WTC11 (cell line): ENCODE measurements around the gene EIF3K. TPM values are rescaled to one million over a fixed set of nuclear protein-coding genes. Genes with fewer than 3 reads are reported as not detected.

Experiments used
- ATAC-seq: fragments of 200-7000 bp; cut with Tn5 transposase; 2 replicates; pipeline ENCODE4 v1.10.0; 2021; ENCODE audit warnings: mild to moderate bottlenecking, moderate library complexity
- CTCF ChIA-PET: fragments of 300-600 bp; sonication (Branson Sonifier 250); formaldehyde crosslinking; loops from one replicate; lab custom pipeline; 2021; ENCODE audit warnings: antibody characterized with exemption; lab: Charles Lee
- POLR2A ChIA-PET: fragments of 350-600 bp; sonication (Branson Sonifier 250); formaldehyde crosslinking; loops from one replicate; lab custom pipeline; 2021; ENCODE audit warnings: antibody characterized with exemption; lab: Charles Lee
- DNase-seq: peaks from one replicate; pipeline ENCODE4 v3.0.0; 2021; ENCODE audit warnings: low spot score
- H3K27ac Mint-ChIP-seq: 2 replicates; pipeline ENCODE4 v1.8.0; 2021; ENCODE audit warnings: mixed read lengths
- H3K27me3 Mint-ChIP-seq: 2 replicates; pipeline ENCODE4 v1.8.0; 2021; ENCODE audit warnings: low read depth, mild to moderate bottlenecking, moderate library complexity, mixed read lengths
- H3K36me3 Mint-ChIP-seq: 2 replicates; pipeline ENCODE4 v1.8.0; 2021; ENCODE audit warnings: mixed read lengths
- H3K4me1 Mint-ChIP-seq: 2 replicates; pipeline ENCODE4 v1.8.0; 2022; ENCODE audit warnings: mixed read lengths
- H3K4me3 Mint-ChIP-seq: 2 replicates; pipeline ENCODE4 v1.8.0; 2021; ENCODE audit warnings: mild to moderate bottlenecking, moderate library complexity, mixed read lengths
- H3K9me3 Mint-ChIP-seq: 2 replicates; pipeline ENCODE4 v1.8.0; 2021; ENCODE audit warnings: mixed read lengths
- IRF2 ChIP-seq: sonication (generic); formaldehyde crosslinking; IDR thresholded peaks from 2 replicates; pipeline ENCODE4 v1.8.0; 2022; ENCODE audit warnings: low read depth, missing genetic modification reagents, borderline replicate concordance
- JUN ChIP-seq: sonication (generic); formaldehyde crosslinking; IDR thresholded peaks from 2 replicates; pipeline ENCODE4 v1.8.0; 2023; ENCODE audit warnings: mild to moderate bottlenecking, missing genetic modification reagents
- NFYB ChIP-seq: sonication (generic); formaldehyde crosslinking; conservative IDR thresholded peaks from 2 replicates; pipeline ENCODE4 v1.8.0; 2022; ENCODE audit warnings: low read depth, missing genetic modification reagents
- SMAD3 ChIP-seq: sonication (generic); formaldehyde crosslinking; IDR thresholded peaks from 2 replicates; pipeline ENCODE4 v1.8.0; 2022; ENCODE audit warnings: missing genetic modification reagents, mild to moderate bottlenecking, borderline replicate concordance
- TCF7 ChIP-seq: sonication (generic); formaldehyde crosslinking; IDR thresholded peaks from 2 replicates; pipeline ENCODE4 v1.8.0; 2022; ENCODE audit warnings: mild to moderate bottlenecking, low read depth, missing genetic modification reagents, moderate library complexity
- ZNF416 ChIP-seq: fragments of 250-450 bp; sonication (Bioruptor Pico); IDR thresholded peaks from 2 replicates; pipeline ENCODE4 v1.9.0; 2021; ENCODE audit warnings: mild to moderate bottlenecking, inconsistent platforms
- total RNA-seq: library from RNA; stranded (reverse); gene quantifications from 3 replicates; pipeline ENCODE4 v1.2.3, GENCODE V29; 2021
- TF ChIP-seq, protein P1 (sequence below): sonication (generic); formaldehyde crosslinking; IDR thresholded peaks from 2 replicates; pipeline ENCODE4 v1.8.1; 2023; ENCODE audit warnings: mild to moderate bottlenecking, missing genetic modification reagents, moderate library complexity
- TF ChIP-seq, protein P2 (sequence below): sonication (generic); formaldehyde crosslinking; IDR thresholded peaks from 2 replicates; pipeline ENCODE4 v1.8.1; 2023; ENCODE audit warnings: mild to moderate bottlenecking, missing genetic modification reagents
- TF ChIP-seq, protein P3 (sequence below): sonication (generic); formaldehyde crosslinking; IDR thresholded peaks from 2 replicates; pipeline ENCODE4 v1.8.1; 2022; ENCODE audit warnings: missing genetic modification reagents, borderline replicate concordance
- TF ChIP-seq, protein P4 (sequence below): sonication (generic); formaldehyde crosslinking; IDR thresholded peaks from 2 replicates; pipeline ENCODE4 v1.8.1; 2022; ENCODE audit warnings: low read depth, missing genetic modification reagents, borderline replicate concordance
- TF ChIP-seq, protein P5 (sequence below): sonication (generic); formaldehyde crosslinking; IDR thresholded peaks from 2 replicates; pipeline ENCODE4 v1.8.0; 2022; ENCODE audit warnings: mild to moderate bottlenecking, missing genetic modification reagents
- TF ChIP-seq, protein P6 (sequence below): fragments of 250-450 bp; sonication (Bioruptor Pico); IDR thresholded peaks from 2 replicates; pipeline ENCODE4 v1.9.0; 2021; ENCODE audit warnings: mild to moderate bottlenecking
- TF ChIP-seq, protein P7 (sequence below): fragments of 250-450 bp; sonication (Bioruptor Pico); IDR thresholded peaks from 2 replicates; pipeline ENCODE4 v1.8.0; 2021; ENCODE audit warnings: mild to moderate bottlenecking
- TF ChIP-seq, protein P8 (sequence below): fragments of 250-450 bp; sonication (Bioruptor Pico); IDR thresholded peaks from 2 replicates; pipeline ENCODE4 v1.9.0; 2021; ENCODE audit warnings: mild to moderate bottlenecking, borderline replicate concordance
- TF ChIP-seq, protein P9 (sequence below): sonication (generic); formaldehyde crosslinking; IDR thresholded peaks from 2 replicates; pipeline ENCODE4 v1.8.0; 2022; ENCODE audit warnings: mild to moderate bottlenecking, missing genetic modification reagents
- TF ChIP-seq, protein P10 (sequence below): sonication (generic); formaldehyde crosslinking; IDR thresholded peaks from 2 replicates; pipeline ENCODE4 v1.8.0; 2022; ENCODE audit warnings: mild to moderate bottlenecking, missing genetic modification reagents
- TF ChIP-seq, protein P11 (sequence below): sonication (generic); formaldehyde crosslinking; IDR thresholded peaks from 2 replicates; pipeline ENCODE4 v1.8.1; 2022; ENCODE audit warnings: mild to moderate bottlenecking, moderate library complexity, missing genetic modification reagents

Gene EIF3K
- total RNA-seq, 1 experiment from 2014 or later, result 416 TPM

DNA sequence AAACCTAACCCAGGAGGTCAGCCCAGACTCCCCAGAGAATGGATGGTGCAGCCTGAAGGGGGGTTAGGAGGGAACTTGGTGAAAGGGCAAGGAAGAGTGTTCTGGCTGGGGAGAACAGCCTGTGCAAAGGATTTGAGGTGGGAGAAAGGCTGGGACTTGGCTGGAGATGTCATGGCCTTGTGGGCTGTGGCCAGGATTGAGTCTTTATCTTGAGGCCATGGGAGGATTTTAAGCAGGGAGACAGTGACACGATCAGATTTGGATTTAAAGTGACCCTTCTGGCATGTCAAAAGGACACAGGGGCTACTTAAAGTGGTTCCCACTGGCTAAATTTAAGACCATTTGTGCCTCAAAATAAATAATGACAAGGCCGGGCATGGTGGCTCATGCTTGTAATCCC is 30.9 kb upstream of the EIF3K start (continued):
- TF ChIP-seq, protein P1, sequence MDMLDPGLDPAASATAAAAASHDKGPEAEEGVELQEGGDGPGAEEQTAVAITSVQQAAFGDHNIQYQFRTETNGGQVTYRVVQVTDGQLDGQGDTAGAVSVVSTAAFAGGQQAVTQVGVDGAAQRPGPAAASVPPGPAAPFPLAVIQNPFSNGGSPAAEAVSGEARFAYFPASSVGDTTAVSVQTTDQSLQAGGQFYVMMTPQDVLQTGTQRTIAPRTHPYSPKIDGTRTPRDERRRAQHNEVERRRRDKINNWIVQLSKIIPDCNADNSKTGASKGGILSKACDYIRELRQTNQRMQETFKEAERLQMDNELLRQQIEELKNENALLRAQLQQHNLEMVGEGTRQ (CRISPR knock-in tag), result no peak
- TF ChIP-seq TCF7 (CRISPR knock-in tag), result no peak
- no peak for TF ChIP-seq NFYB
- no peak for TF ChIP-seq ZNF416 (CRISPR knock-in tag)
- TF ChIP-seq, protein P2, sequence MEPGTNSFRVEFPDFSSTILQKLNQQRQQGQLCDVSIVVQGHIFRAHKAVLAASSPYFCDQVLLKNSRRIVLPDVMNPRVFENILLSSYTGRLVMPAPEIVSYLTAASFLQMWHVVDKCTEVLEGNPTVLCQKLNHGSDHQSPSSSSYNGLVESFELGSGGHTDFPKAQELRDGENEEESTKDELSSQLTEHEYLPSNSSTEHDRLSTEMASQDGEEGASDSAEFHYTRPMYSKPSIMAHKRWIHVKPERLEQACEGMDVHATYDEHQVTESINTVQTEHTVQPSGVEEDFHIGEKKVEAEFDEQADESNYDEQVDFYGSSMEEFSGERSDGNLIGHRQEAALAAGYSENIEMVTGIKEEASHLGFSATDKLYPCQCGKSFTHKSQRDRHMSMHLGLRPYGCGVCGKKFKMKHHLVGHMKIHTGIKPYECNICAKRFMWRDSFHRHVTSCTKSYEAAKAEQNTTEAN, result no peak

DNA sequence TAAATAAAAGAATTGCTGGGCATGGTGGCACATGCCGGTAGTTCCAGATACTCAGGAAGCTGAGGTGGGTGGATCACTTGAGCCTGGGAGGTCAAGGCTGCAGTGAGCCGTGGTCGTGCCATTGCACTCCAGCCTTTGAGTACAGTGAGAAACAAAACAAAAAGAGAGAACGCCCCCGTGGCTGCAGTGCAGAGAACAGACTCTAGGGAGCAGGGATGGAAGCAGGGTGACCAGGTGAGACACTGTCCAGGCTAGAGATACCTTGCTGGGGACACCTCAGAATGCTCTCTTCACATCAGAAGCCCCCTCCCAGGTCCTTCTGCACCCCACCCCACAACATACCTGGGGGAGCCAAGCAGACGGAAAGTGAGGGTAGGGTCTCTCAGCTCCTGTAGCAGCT is 26.0 kb upstream of the EIF3K start:
- CTCF ChIA-PET, result interaction anchor here (0.7 to 2.4 kb wide), 4 partner anchors 41 to 190 kb away, joined by 3 to 12 read pairs (median 6); partner anchors contain the start of gene FAM98C
- DNase-seq (peak; percentile 39), ATAC-seq (no peak)
- TF ChIP-seq IRF2 (CRISPR knock-in tag), result no peak
- TF ChIP-seq, protein P3, sequence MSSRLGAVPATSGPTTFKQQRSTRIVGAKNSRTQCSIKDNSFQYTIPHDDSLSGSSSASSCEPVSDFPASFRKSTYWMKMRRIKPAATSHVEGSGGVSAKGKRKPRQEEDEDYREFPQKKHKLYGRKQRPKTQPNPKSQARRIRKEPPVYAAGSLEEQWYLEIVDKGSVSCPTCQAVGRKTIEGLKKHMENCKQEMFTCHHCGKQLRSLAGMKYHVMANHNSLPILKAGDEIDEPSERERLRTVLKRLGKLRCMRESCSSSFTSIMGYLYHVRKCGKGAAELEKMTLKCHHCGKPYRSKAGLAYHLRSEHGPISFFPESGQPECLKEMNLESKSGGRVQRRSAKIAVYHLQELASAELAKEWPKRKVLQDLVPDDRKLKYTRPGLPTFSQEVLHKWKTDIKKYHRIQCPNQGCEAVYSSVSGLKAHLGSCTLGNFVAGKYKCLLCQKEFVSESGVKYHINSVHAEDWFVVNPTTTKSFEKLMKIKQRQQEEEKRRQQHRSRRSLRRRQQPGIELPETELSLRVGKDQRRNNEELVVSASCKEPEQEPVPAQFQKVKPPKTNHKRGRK (CRISPR knock-in tag), result no peak
- TF ChIP-seq, protein P4, sequence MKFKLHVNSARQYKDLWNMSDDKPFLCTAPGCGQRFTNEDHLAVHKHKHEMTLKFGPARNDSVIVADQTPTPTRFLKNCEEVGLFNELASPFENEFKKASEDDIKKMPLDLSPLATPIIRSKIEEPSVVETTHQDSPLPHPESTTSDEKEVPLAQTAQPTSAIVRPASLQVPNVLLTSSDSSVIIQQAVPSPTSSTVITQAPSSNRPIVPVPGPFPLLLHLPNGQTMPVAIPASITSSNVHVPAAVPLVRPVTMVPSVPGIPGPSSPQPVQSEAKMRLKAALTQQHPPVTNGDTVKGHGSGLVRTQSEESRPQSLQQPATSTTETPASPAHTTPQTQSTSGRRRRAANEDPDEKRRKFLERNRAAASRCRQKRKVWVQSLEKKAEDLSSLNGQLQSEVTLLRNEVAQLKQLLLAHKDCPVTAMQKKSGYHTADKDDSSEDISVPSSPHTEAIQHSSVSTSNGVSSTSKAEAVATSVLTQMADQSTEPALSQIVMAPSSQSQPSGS (CRISPR knock-in tag), result no peak
- TF ChIP-seq, protein P1 (CRISPR knock-in tag), result no peak
- TF ChIP-seq, protein P5, sequence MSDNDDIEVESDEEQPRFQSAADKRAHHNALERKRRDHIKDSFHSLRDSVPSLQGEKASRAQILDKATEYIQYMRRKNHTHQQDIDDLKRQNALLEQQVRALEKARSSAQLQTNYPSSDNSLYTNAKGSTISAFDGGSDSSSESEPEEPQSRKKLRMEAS (CRISPR knock-in tag), result no peak
- TF ChIP-seq, protein P6, sequence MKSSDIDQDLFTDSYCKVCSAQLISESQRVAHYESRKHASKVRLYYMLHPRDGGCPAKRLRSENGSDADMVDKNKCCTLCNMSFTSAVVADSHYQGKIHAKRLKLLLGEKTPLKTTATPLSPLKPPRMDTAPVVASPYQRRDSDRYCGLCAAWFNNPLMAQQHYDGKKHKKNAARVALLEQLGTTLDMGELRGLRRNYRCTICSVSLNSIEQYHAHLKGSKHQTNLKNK (CRISPR knock-in tag), result no peak
- TF ChIP-seq, protein P7, sequence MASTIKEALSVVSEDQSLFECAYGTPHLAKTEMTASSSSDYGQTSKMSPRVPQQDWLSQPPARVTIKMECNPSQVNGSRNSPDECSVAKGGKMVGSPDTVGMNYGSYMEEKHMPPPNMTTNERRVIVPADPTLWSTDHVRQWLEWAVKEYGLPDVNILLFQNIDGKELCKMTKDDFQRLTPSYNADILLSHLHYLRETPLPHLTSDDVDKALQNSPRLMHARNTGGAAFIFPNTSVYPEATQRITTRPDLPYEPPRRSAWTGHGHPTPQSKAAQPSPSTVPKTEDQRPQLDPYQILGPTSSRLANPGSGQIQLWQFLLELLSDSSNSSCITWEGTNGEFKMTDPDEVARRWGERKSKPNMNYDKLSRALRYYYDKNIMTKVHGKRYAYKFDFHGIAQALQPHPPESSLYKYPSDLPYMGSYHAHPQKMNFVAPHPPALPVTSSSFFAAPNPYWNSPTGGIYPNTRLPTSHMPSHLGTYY (CRISPR knock-in tag), result no peak
- TF ChIP-seq, protein P8, sequence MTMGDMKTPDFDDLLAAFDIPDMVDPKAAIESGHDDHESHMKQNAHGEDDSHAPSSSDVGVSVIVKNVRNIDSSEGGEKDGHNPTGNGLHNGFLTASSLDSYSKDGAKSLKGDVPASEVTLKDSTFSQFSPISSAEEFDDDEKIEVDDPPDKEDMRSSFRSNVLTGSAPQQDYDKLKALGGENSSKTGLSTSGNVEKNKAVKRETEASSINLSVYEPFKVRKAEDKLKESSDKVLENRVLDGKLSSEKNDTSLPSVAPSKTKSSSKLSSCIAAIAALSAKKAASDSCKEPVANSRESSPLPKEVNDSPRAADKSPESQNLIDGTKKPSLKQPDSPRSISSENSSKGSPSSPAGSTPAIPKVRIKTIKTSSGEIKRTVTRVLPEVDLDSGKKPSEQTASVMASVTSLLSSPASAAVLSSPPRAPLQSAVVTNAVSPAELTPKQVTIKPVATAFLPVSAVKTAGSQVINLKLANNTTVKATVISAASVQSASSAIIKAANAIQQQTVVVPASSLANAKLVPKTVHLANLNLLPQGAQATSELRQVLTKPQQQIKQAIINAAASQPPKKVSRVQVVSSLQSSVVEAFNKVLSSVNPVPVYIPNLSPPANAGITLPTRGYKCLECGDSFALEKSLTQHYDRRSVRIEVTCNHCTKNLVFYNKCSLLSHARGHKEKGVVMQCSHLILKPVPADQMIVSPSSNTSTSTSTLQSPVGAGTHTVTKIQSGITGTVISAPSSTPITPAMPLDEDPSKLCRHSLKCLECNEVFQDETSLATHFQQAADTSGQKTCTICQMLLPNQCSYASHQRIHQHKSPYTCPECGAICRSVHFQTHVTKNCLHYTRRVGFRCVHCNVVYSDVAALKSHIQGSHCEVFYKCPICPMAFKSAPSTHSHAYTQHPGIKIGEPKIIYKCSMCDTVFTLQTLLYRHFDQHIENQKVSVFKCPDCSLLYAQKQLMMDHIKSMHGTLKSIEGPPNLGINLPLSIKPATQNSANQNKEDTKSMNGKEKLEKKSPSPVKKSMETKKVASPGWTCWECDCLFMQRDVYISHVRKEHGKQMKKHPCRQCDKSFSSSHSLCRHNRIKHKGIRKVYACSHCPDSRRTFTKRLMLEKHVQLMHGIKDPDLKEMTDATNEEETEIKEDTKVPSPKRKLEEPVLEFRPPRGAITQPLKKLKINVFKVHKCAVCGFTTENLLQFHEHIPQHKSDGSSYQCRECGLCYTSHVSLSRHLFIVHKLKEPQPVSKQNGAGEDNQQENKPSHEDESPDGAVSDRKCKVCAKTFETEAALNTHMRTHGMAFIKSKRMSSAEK (CRISPR knock-in tag), result no peak
- TF ChIP-seq, protein P9, sequence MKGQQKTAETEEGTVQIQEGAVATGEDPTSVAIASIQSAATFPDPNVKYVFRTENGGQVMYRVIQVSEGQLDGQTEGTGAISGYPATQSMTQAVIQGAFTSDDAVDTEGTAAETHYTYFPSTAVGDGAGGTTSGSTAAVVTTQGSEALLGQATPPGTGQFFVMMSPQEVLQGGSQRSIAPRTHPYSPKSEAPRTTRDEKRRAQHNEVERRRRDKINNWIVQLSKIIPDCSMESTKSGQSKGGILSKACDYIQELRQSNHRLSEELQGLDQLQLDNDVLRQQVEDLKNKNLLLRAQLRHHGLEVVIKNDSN (CRISPR knock-in tag), result no peak
- TF ChIP-seq, protein P10, sequence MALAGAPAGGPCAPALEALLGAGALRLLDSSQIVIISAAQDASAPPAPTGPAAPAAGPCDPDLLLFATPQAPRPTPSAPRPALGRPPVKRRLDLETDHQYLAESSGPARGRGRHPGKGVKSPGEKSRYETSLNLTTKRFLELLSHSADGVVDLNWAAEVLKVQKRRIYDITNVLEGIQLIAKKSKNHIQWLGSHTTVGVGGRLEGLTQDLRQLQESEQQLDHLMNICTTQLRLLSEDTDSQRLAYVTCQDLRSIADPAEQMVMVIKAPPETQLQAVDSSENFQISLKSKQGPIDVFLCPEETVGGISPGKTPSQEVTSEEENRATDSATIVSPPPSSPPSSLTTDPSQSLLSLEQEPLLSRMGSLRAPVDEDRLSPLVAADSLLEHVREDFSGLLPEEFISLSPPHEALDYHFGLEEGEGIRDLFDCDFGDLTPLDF, result no peak
- no peak for TF ChIP-seq ZNF416 (CRISPR knock-in tag)
- TF ChIP-seq, protein P11, sequence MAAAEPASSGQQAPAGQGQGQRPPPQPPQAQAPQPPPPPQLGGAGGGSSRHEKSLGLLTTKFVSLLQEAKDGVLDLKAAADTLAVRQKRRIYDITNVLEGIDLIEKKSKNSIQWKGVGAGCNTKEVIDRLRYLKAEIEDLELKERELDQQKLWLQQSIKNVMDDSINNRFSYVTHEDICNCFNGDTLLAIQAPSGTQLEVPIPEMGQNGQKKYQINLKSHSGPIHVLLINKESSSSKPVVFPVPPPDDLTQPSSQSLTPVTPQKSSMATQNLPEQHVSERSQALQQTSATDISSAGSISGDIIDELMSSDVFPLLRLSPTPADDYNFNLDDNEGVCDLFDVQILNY, result no peak
- TF ChIP-seq JUN, result no peak
- TF ChIP-seq SMAD3, result no peak

More for the DNA sequence above, 26.0 kb upstream of the EIF3K start:
- Mint-ChIP-seq H3K27ac (no peak overlapping the region), H3K36me3 (peaks cover 4% of the 10 kb centered on the region; the same call in 1 of the 2 replicates), H3K27me3 (peaks cover 2% of the 10 kb centered on the region; the same call in 1 of the 2 replicates), H3K4me3 (no peak overlapping the region), H3K9me3 (no peaks in the 10 kb centered on the region), H3K4me1 (peaks cover 8% of the 10 kb centered on the region)
- POLR2A ChIA-PET, result no interaction called here
